DOHH2 (cell line): ENCODE results near the gene EPHB1.

Experiments used
- CTCF ChIP-seq: fragments of 200-600 bp; sonication (generic); IDR thresholded peaks from one replicate; pipeline ENCODE4 v1.5.1; 2014; ENCODE audit warnings: antibody characterized with exemption, mild to moderate bottlenecking, low read depth, low read length; ENCODE audit not compliant: poor library complexity, severe bottlenecking
- EZH2phosphoT487 ChIP-seq: fragments of 200-600 bp; sonication (generic); IDR thresholded peaks from 2 replicates; pipeline ENCODE4 v1.6.1; 2017; ENCODE audit warnings: borderline replicate concordance, mild to moderate bottlenecking, antibody characterized with exemption, low read length, moderate library complexity, mixed read lengths

GRCh38 chr3:134895181-134895580 is 100.1 kb downstream of the EPHB1 start:
- TF ChIP-seq CTCF (no peak), EZH2phosphoT487 (no peak)
